NCI-H460 (cell line): ENCODE measurements around the gene ETS1. TPM values are rescaled to one million over a fixed set of nuclear protein-coding genes. Genes with fewer than 3 reads are reported as not detected.

Source experiments
- DNase-seq: peaks from one replicate; pipeline ENCODE4 v3.0.0-alpha.2; 2016; ENCODE audit warnings: low read depth; ENCODE audit errors: extremely low read depth
- total RNA-seq: library from RNA; depleted of rRNA; stranded (reverse); fragments of >200 nt; shearing (Covaris generic); gene quantifications from 2 replicates; pipeline ENCODE4 v1.2.3, GENCODE V29; 2014

Gene ETS1
- total RNA-seq, 1 experiment from 2014 or later = 17.9 TPM

GRCh38 chr11:128522055-128522942 is 65.1 kb downstream of the ETS1 start:
- peak; percentile 89 for DNase-seq

- no peak for DNase-seq
Observed at GRCh38 chr11:128521682-128522054, 65.7 kb downstream of the ETS1 start.

GRCh38 chr11:128520888-128521681 is 66.3 kb downstream of the ETS1 start:
- DNase-seq = no peak

- DNase-seq = no peak
Observed at GRCh38 chr11:128520206-128520887, 67.0 kb downstream of the ETS1 start.

- no peak for DNase-seq
Observed at GRCh38 chr11:128519338-128519737, 68.0 kb downstream of the ETS1 start.

- no peak for DNase-seq
Observed at GRCh38 chr11:128518493-128519207, 68.7 kb downstream of the ETS1 start.

GRCh38 chr11:128517451-128518230 is 69.7 kb downstream of the ETS1 start:
- DNase-seq = no peak

- DNase-seq = no peak
Observed at GRCh38 chr11:128516886-128517285, 70.5 kb downstream of the ETS1 start.

GRCh38 chr11:128515826-128516778 is 71.3 kb downstream of the ETS1 start:
- DNase-seq = no peak

- DNase-seq = no peak
Observed at GRCh38 chr11:128515086-128515485, 72.3 kb downstream of the ETS1 start.

GRCh38 chr11:128513915-128514681 is 73.3 kb downstream of the ETS1 start:
- DNase-seq = no peak

- DNase-seq = no peak
Observed at GRCh38 chr11:128512474-128512996, 74.8 kb downstream of the ETS1 start.

- DNase-seq = no peak
Observed at GRCh38 chr11:128511712-128512111, 75.6 kb downstream of the ETS1 start.

GRCh38 chr11:128509621-128510389 is 77.6 kb downstream of the ETS1 start:
- peak; percentile 30 for DNase-seq

- DNase-seq = peak; percentile 54
Observed at GRCh38 chr11:128508770-128509510, 78.4 kb downstream of the ETS1 start.

- no peak for DNase-seq
Observed at GRCh38 chr11:128507936-128508335, 79.4 kb downstream of the ETS1 start.
